DOHH2 (cell line): ENCODE results near the gene FMOD.
A peak's percentile ranks its signal among the peaks of the same experiment; 100 is the strongest.

Experiments used
- H3F3A ChIP-seq: fragments of 200-600 bp; sonication (generic), shearing (Covaris generic); 2 replicates; pipeline ENCODE4 v1.6.0; 2016; ENCODE audit warnings: antibody characterized with exemption, mild to moderate bottlenecking; ENCODE audit not compliant: control insufficient read depth, insufficient read depth
- H3K27ac ChIP-seq: fragments of 200-600 bp; sonication (generic); 2 replicates; pipeline ENCODE4 v1.5.1; 2014; ENCODE audit warnings: low read depth, mild to moderate bottlenecking, low read length, moderate library complexity
- H3K27me3 ChIP-seq: fragments of 200-600 bp; sonication (generic); 2 replicates; pipeline ENCODE4 v1.6.1; 2014; ENCODE audit warnings: mild to moderate bottlenecking, low read length, mixed read lengths; ENCODE audit not compliant: control insufficient read depth
- H3K36me3 ChIP-seq: fragments of 200-600 bp; sonication (generic); 2 replicates; pipeline ENCODE4 v1.6.1; 2014; ENCODE audit warnings: mild to moderate bottlenecking, low read length, moderate library complexity, mixed read lengths; ENCODE audit not compliant: control insufficient read depth
- H3K4me1 ChIP-seq: fragments of 200-600 bp; sonication (generic); 2 replicates; pipeline ENCODE4 v1.6.1; 2014; ENCODE audit warnings: mild to moderate bottlenecking, low read length, mixed read lengths; ENCODE audit not compliant: control insufficient read depth
- H3K4me2 ChIP-seq: fragments of 200-600 bp; sonication (generic); 2 replicates; pipeline ENCODE4 v1.6.0; 2014; ENCODE audit warnings: mild to moderate bottlenecking, low read length, moderate library complexity
- H3K4me3 ChIP-seq: fragments of 200-600 bp; sonication (generic); 2 replicates; pipeline ENCODE4 v1.5.1; 2014; ENCODE audit warnings: mild to moderate bottlenecking, low read length, mixed read lengths
- H3K79me2 ChIP-seq: fragments of 200-600 bp; sonication (generic); 2 replicates; pipeline ENCODE4 v1.6.1; 2014; ENCODE audit warnings: mild to moderate bottlenecking, low read length, mixed read lengths; ENCODE audit not compliant: control insufficient read depth
- H3K9me2 ChIP-seq: fragments of 200-600 bp; sonication (generic); replicated peaks from 2 replicates; pipeline ENCODE4 v1.6.1; 2014; ENCODE audit warnings: mild to moderate bottlenecking, low read length, mixed read lengths; ENCODE audit not compliant: control insufficient read depth
- H3K9me3 ChIP-seq: fragments of 200-600 bp; sonication (generic); 2 replicates; pipeline ENCODE4 v1.6.1; 2014; ENCODE audit warnings: antibody characterized with exemption, low read length, mixed read lengths; ENCODE audit not compliant: control insufficient read depth, insufficient read depth
- H4K20me1 ChIP-seq: fragments of 200-600 bp; sonication (generic); 2 replicates; pipeline ENCODE4 v1.6.0; 2014; ENCODE audit warnings: low read depth, mild to moderate bottlenecking, antibody characterized with exemption, low read length, moderate library complexity; ENCODE audit not compliant: control insufficient read depth, insufficient read depth
- EZH2phosphoT487 ChIP-seq: fragments of 200-600 bp; sonication (generic); IDR thresholded peaks from 2 replicates; pipeline ENCODE4 v1.6.1; 2017; ENCODE audit warnings: borderline replicate concordance, mild to moderate bottlenecking, antibody characterized with exemption, low read length, moderate library complexity, mixed read lengths
- TF ChIP-seq, protein P1 (sequence below): fragments of 200-600 bp; sonication (generic); IDR thresholded peaks from one replicate; pipeline ENCODE4 v1.5.1; 2014; ENCODE audit warnings: antibody characterized with exemption, mild to moderate bottlenecking, low read depth, low read length; ENCODE audit not compliant: poor library complexity, severe bottlenecking

Gene FMOD

DNA sequence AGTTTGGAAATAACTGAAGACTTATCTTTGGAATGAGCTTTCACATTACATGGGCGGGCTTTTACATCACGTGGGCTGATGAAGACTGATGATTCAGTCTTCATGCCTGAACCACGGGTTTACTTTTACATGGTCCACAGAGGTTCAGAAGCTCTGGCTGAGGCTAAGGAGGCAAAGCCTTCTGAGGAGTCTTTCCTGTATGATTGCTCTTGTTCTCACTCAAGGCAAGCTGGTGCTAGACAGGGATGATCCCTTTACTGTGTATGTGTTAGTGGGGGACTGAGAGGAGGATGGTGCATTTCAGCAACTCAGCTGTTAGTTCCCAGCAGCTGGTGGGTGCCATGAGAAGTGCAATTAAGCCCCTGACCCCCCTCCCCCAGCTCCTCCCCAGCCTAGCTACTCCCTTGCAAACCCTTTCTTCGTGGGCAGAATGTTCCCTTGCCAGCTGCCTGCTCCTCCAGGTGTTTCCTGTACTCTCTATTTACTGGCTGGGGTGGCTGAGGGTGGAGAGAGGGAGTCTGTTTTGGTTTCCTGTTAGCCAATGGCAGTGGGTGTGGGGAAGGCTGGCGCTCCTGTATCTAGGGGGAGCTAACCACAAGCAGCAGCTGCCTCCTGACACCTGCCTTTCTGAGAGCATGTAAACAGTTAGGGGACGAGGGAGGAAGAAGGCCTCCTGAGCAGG is 30.2 kb downstream of the FMOD start:
- Histone ChIP-seq H3K36me3 (peaks cover 6% of the 10 kb centered on the region; the same call in 1 of the 2 replicates), H3K4me1 (peaks cover 95% of the 10 kb centered on the region), H3F3A (peaks cover 56% of the 10 kb centered on the region), H3K27ac (peak overlapping the region; percentile 100), H4K20me1 (no peaks in the 10 kb centered on the region), H3K79me2 (peaks cover 24% of the 10 kb centered on the region), H3K9me3 (no peaks in the 10 kb centered on the region), H3K4me3 (peak overlapping the region; percentile 83), H3K9me2 (no peaks in the 10 kb centered on the region), H3K4me2 (peak overlapping the region; percentile 99), H3K27me3 (no peaks in the 10 kb centered on the region)
- TF ChIP-seq, protein P1, sequence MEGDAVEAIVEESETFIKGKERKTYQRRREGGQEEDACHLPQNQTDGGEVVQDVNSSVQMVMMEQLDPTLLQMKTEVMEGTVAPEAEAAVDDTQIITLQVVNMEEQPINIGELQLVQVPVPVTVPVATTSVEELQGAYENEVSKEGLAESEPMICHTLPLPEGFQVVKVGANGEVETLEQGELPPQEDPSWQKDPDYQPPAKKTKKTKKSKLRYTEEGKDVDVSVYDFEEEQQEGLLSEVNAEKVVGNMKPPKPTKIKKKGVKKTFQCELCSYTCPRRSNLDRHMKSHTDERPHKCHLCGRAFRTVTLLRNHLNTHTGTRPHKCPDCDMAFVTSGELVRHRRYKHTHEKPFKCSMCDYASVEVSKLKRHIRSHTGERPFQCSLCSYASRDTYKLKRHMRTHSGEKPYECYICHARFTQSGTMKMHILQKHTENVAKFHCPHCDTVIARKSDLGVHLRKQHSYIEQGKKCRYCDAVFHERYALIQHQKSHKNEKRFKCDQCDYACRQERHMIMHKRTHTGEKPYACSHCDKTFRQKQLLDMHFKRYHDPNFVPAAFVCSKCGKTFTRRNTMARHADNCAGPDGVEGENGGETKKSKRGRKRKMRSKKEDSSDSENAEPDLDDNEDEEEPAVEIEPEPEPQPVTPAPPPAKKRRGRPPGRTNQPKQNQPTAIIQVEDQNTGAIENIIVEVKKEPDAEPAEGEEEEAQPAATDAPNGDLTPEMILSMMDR, result no peak
- TF ChIP-seq EZH2phosphoT487, result no peak

DNA sequence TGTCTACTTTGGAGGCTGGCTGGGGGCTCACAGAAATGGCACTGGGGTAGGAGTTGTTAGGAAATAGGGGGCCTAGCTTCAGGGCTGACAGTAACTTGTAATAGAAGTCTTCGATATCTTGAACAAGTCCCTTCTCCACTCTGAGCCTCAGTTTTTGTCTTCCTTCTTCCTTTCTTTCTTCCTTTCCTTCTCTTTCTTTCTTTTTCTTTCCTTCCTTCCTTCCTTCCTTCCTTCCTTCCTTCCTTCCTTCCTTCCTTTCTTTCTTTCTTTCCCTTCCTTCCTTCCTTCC is 32.7 kb downstream of the FMOD start:
- no peaks in the 10 kb centered on the region for H3K27me3 ChIP-seq
- H3K4me3 ChIP-seq, result no peak overlapping the region
- peaks cover 18% of the 10 kb centered on the region for H3K79me2 ChIP-seq
- H4K20me1 ChIP-seq, result no peaks in the 10 kb centered on the region
- no peak overlapping the region for H3K4me2 ChIP-seq
- H3K4me1 ChIP-seq, result peaks cover 69% of the 10 kb centered on the region
- no peaks in the 10 kb centered on the region for H3K9me2 ChIP-seq
- H3F3A ChIP-seq, result peaks cover 42% of the 10 kb centered on the region
- H3K9me3 ChIP-seq, result no peaks in the 10 kb centered on the region
- 0 out of 2 replicates have a peak overlapping the region, but pooled peaks have one; percentile 1 for H3K27ac ChIP-seq
- H3K36me3 ChIP-seq, result peaks cover 7% of the 10 kb centered on the region
- TF ChIP-seq, protein P1, result no peak
- TF ChIP-seq EZH2phosphoT487, result no peak

DNA sequence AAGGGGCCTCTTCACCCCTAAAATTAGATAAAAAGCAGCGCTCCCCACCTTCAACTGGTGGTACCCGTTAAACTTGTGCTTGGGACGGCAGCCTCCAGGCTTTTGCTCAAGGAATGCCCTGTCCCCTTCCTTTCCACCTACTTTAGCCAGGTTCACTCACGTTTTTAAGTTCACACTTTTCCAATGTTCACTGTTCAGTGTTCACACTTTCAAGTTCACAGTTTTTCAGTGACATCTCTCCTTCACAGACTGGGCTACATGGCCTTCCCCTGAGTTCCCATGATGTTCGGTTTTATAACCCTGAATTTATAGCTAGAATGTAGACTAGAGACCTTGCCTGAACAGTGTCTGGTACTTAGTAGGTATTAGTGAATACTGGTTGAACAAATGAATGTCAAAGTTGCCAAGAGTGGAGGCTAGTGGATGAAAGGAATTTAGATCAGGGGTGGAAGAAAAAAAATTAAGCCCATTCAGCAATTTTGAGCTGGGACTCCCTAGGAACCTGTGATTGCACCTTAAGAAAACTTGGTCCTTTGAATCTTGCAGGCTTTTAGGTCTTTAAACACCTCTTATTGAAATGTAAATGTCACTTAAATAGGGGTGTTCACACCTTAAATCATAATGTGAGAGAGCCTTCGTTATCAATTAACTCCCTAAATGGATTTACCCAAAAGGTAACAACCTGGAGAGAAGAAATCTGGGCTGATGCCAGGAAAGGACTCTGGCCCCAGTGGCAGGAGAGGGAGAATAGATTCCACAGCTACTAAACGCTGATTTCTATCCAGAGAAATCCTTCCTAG is 33.3 kb downstream of the FMOD start:
- Histone ChIP-seq H3K79me2 (peaks cover 18% of the 10 kb centered on the region), H3K27me3 (no peaks in the 10 kb centered on the region), H3K36me3 (peaks cover 8% of the 10 kb centered on the region), H4K20me1 (no peaks in the 10 kb centered on the region), H3K27ac (0 out of 2 replicates have a peak overlapping the region, but pooled peaks have one; percentile 1), H3K9me3 (no peaks in the 10 kb centered on the region), H3K4me3 (no peak overlapping the region), H3K4me1 (peaks cover 64% of the 10 kb centered on the region), H3F3A (peaks cover 43% of the 10 kb centered on the region), H3K4me2 (no peak overlapping the region), H3K9me2 (no peaks in the 10 kb centered on the region)
- TF ChIP-seq EZH2phosphoT487, result no peak
- TF ChIP-seq, protein P1, result no peak
